Osteoblast (primary cell): ENCODE measurements around the gene SEZ6. TPM values are rescaled to one million over a fixed set of nuclear protein-coding genes. Genes with fewer than 3 reads are reported as not detected.

Source experiments
- DNase-seq: peaks from one replicate; pipeline ENCODE4 v3.0.0; 2011; ENCODE audit warnings: low spot score, mixed read lengths; ENCODE audit not compliant: insufficient read length; ENCODE audit errors: missing footprints
- H2AFZ ChIP-seq: 2 replicates; pipeline ENCODE4 v1.6.0; 2011; ENCODE audit warnings: mild to moderate bottlenecking, low read length
- H3K27ac ChIP-seq: 2 replicates; pipeline ENCODE4 v1.5.1; 2011; ENCODE audit warnings: mild to moderate bottlenecking, low read depth, low read length, moderate library complexity
- H3K27me3 ChIP-seq: 2 replicates; pipeline ENCODE4 v1.6.0; 2012; ENCODE audit warnings: mild to moderate bottlenecking, control low read depth, inconsistent platforms, low read length, moderate library complexity; ENCODE audit not compliant: insufficient read depth
- H3K36me3 ChIP-seq: 2 replicates; pipeline ENCODE4 v1.5.1; 2011; ENCODE audit warnings: mild to moderate bottlenecking, low read length, control low read depth, moderate library complexity; ENCODE audit not compliant: insufficient read depth
- H3K4me1 ChIP-seq: 2 replicates; pipeline ENCODE4 v1.5.1; 2011; ENCODE audit warnings: mild to moderate bottlenecking, low read length, control low read depth, moderate library complexity; ENCODE audit not compliant: insufficient read depth
- H3K4me2 ChIP-seq: 2 replicates; pipeline ENCODE4 v1.6.0; 2011; ENCODE audit warnings: mild to moderate bottlenecking, low read length; ENCODE audit not compliant: insufficient read depth
- H3K4me3 ChIP-seq: fragments of 200-600 bp; sonication (generic); 3 replicates; pipeline ENCODE4 v1.5.1; 2012; ENCODE audit warnings: mild to moderate bottlenecking, low read length, inconsistent platforms; ENCODE audit not compliant: insufficient read depth
- H3K79me2 ChIP-seq: 2 replicates; pipeline ENCODE4 v1.6.0; 2012; ENCODE audit warnings: mild to moderate bottlenecking, low read length, control low read depth, inconsistent platforms; ENCODE audit not compliant: insufficient read depth
- H3K9me3 ChIP-seq: 2 replicates; pipeline ENCODE4 v1.5.1; 2011; ENCODE audit warnings: low read depth, low read length, control low read depth
- H4K20me1 ChIP-seq: 2 replicates; pipeline ENCODE4 v1.6.0; 2012; ENCODE audit warnings: mild to moderate bottlenecking, low read length, control low read depth; ENCODE audit not compliant: insufficient read depth
- CTCF ChIP-seq: IDR thresholded peaks from 2 replicates; pipeline ENCODE4 v1.5.1; 2011; ENCODE audit warnings: mild to moderate bottlenecking, low read depth, low read length, moderate library complexity; ENCODE audit errors: extremely low read depth
- total RNA-seq: library from RNA; depleted of rRNA; stranded (reverse); fragments of >200 nt; gene quantifications from 2 replicates; pipeline ENCODE4 v1.2.3, GENCODE V29; 2012

The SEZ6 gene
- total RNA-seq, 1 donor: not detected

- Histone ChIP-seq H3K27me3 (peaks cover 78% of the 10 kb centered on the region), H2AFZ (no peak overlapping the region), H3K4me2 (no peak overlapping the region)
Observed at GRCh38 chr17:29014716-29015115, 8.9 kb upstream of the SEZ6 start.

DNA sequence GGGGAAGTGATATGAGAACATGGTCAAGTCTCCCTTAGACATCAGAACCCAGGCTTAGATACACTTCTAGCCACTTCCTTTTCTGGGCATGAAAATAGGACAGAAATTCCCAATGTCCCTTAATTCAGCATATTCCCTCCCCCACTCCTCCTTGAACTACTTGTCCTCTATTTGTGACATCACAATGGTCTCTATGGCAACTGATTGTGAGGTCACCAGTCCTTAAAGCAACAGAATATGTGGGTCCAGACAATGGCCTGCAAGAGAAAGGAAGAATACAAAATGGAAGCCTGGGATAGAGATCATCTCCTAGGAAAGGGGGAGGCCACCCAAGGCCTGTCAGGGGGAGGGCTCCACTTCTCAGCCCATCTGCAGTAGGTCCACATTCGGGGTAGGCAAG, 6.7 kb upstream of the SEZ6 start:
- TF ChIP-seq CTCF: no peak
- H3K27me3 ChIP-seq: peaks cover 63% of the 10 kb centered on the region
- DNase-seq: no peak

More at GRCh38 chr17:29014716-29015115, 8.9 kb upstream of the SEZ6 start:
- Histone ChIP-seq H3K27ac (no peak overlapping the region), H3K36me3 (no peaks in the 10 kb centered on the region), H3K79me2 (no peaks in the 10 kb centered on the region), H3K4me1 (no peaks in the 10 kb centered on the region), H3K4me3 (no peak overlapping the region), H4K20me1 (no peaks in the 10 kb centered on the region), H3K9me3 (no peaks in the 10 kb centered on the region)
- DNase-seq: no peak
- no peak for TF ChIP-seq CTCF

GRCh38 chr17:29010586-29010985, 4.8 kb upstream of the SEZ6 start:
- H3K79me2 ChIP-seq: no peaks in the 10 kb centered on the region
- no peak overlapping the region for H3K4me3 ChIP-seq
- TF ChIP-seq CTCF: no peak
- H4K20me1 ChIP-seq: no peaks in the 10 kb centered on the region
- no peaks in the 10 kb centered on the region for H3K36me3 ChIP-seq
- H3K4me2 ChIP-seq: no peak overlapping the region
- no peak for DNase-seq
- peaks cover 6% of the 10 kb centered on the region for H3K4me1 ChIP-seq
- H3K27ac ChIP-seq: no peak overlapping the region
- H2AFZ ChIP-seq: no peak overlapping the region
- no peaks in the 10 kb centered on the region for H3K9me3 ChIP-seq
- peaks cover 54% of the 10 kb centered on the region for H3K27me3 ChIP-seq

More for the DNA sequence above, 6.7 kb upstream of the SEZ6 start:
- H3K4me3 ChIP-seq: no peak overlapping the region
- H3K36me3 ChIP-seq: no peaks in the 10 kb centered on the region
- no peak overlapping the region for H3K4me2 ChIP-seq
- H2AFZ ChIP-seq: no peak overlapping the region
- H3K9me3 ChIP-seq: no peaks in the 10 kb centered on the region
- peaks cover 4% of the 10 kb centered on the region for H3K4me1 ChIP-seq
- H3K27ac ChIP-seq: no peak overlapping the region
- H3K79me2 ChIP-seq: no peaks in the 10 kb centered on the region
- no peaks in the 10 kb centered on the region for H4K20me1 ChIP-seq

DNA sequence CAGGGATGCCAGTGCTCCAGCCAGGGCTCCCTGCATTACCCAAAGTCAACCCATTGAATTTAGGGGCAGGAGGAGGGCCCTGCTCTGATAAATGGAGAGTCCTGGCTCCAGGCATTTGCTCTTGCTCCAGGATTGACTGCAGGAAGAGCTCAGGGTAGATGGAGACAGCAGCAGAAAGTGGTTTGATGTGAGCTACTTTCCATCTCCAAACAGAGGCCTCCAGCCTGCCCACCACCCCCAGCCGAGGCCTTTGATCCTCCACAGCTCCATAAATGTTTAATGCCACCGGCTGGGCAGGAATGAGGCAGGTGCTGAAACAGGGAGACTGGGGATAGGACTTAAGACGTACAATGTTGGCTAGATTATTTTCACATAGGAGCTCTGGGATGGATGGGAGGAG, 4.3 kb upstream of the SEZ6 start:
- DNase-seq: peak; percentile 58
- Histone ChIP-seq H3K27ac (no peak overlapping the region), H4K20me1 (no peaks in the 10 kb centered on the region), H3K27me3 (peaks cover 54% of the 10 kb centered on the region), H3K4me3 (no peak overlapping the region), H3K79me2 (no peaks in the 10 kb centered on the region), H3K4me1 (peaks cover 6% of the 10 kb centered on the region), H2AFZ (no peak overlapping the region), H3K9me3 (no peaks in the 10 kb centered on the region), H3K36me3 (no peaks in the 10 kb centered on the region), H3K4me2 (no peak overlapping the region)
- TF ChIP-seq CTCF: no peak
